HL-60 (cell line): ENCODE data around the gene USP47.

Experiments used
- DNase-seq, 2 experiments: peaks; one replicate each; pipeline ENCODE4 v3.0.0-alpha.2; 2010 to 2020; ENCODE audit warnings: low read depth in 1 of 2, low spot score in 1 of 2
- H3K27ac ChIP-seq: fragments of 250-450 bp; sonication (Bioruptor Pico); replicated peaks from 2 replicates; pipeline ENCODE4 v1.5.1; 2020; ENCODE audit warnings: mild to moderate bottlenecking, moderate library complexity
- H3K27me3 ChIP-seq: fragments of 250-450 bp; sonication (Bioruptor Pico); 2 replicates; pipeline ENCODE4 v1.5.1; 2021; ENCODE audit warnings: mild to moderate bottlenecking, moderate library complexity; ENCODE audit not compliant: insufficient read depth, poor library complexity, severe bottlenecking
- H3K4me3 ChIP-seq: replicated peaks from 2 replicates; pipeline ENCODE4 v1.5.1; 2011; ENCODE audit warnings: mild to moderate bottlenecking, control low read depth, low read length; ENCODE audit not compliant: insufficient read depth
- GABPA ChIP-seq: IDR thresholded peaks from 2 replicates; pipeline ENCODE4 v1.6.1; 2012; ENCODE audit warnings: low read depth
- POLR2AphosphoS5 ChIP-seq: IDR thresholded peaks from 2 replicates; pipeline ENCODE4 v1.6.1; 2012; ENCODE audit warnings: low read depth
- SPI1 ChIP-seq: IDR thresholded peaks from 2 replicates; pipeline ENCODE4 v1.6.1; 2012; ENCODE audit warnings: low read depth, mild to moderate bottlenecking, borderline replicate concordance
- TF ChIP-seq, protein P1 (sequence below): IDR thresholded peaks from 2 replicates; pipeline ENCODE4 v1.6.1; 2012; ENCODE audit warnings: low read depth; ENCODE audit not compliant: insufficient replicate concordance
- TF ChIP-seq, protein P2 (sequence below): IDR thresholded peaks from one replicate; pipeline ENCODE4 v1.5.1; 2011; ENCODE audit warnings: low read length, control low read depth, inconsistent platforms; ENCODE audit not compliant: insufficient read depth

The USP47 gene

DNA sequence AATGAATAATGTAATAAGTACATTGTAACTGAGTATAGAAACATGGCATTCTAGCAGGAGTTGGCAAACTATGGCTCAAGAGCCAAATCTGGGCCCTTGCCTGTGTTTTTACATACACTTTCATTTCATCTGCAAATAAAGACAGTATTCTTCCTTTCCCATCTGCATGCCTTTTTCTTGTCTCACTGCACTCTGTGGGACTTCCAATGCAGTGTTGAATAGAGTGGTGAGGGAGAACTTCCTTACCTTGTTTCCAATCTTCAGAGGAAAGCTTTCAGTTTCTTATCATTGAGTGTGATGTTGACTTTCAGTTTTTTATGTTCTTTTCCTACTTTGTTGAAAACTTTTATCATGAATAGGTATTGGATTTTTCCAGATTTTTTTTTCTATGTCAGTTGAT lies 82.1 kb downstream of the USP47 start:
- no peak for DNase-seq
- TF ChIP-seq POLR2AphosphoS5 (no peak), SPI1 (no peak), GABPA (no peak)
- TF ChIP-seq, protein P1, sequence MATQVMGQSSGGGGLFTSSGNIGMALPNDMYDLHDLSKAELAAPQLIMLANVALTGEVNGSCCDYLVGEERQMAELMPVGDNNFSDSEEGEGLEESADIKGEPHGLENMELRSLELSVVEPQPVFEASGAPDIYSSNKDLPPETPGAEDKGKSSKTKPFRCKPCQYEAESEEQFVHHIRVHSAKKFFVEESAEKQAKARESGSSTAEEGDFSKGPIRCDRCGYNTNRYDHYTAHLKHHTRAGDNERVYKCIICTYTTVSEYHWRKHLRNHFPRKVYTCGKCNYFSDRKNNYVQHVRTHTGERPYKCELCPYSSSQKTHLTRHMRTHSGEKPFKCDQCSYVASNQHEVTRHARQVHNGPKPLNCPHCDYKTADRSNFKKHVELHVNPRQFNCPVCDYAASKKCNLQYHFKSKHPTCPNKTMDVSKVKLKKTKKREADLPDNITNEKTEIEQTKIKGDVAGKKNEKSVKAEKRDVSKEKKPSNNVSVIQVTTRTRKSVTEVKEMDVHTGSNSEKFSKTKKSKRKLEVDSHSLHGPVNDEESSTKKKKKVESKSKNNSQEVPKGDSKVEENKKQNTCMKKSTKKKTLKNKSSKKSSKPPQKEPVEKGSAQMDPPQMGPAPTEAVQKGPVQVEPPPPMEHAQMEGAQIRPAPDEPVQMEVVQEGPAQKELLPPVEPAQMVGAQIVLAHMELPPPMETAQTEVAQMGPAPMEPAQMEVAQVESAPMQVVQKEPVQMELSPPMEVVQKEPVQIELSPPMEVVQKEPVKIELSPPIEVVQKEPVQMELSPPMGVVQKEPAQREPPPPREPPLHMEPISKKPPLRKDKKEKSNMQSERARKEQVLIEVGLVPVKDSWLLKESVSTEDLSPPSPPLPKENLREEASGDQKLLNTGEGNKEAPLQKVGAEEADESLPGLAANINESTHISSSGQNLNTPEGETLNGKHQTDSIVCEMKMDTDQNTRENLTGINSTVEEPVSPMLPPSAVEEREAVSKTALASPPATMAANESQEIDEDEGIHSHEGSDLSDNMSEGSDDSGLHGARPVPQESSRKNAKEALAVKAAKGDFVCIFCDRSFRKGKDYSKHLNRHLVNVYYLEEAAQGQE = no peak
- TF ChIP-seq, protein P2, sequence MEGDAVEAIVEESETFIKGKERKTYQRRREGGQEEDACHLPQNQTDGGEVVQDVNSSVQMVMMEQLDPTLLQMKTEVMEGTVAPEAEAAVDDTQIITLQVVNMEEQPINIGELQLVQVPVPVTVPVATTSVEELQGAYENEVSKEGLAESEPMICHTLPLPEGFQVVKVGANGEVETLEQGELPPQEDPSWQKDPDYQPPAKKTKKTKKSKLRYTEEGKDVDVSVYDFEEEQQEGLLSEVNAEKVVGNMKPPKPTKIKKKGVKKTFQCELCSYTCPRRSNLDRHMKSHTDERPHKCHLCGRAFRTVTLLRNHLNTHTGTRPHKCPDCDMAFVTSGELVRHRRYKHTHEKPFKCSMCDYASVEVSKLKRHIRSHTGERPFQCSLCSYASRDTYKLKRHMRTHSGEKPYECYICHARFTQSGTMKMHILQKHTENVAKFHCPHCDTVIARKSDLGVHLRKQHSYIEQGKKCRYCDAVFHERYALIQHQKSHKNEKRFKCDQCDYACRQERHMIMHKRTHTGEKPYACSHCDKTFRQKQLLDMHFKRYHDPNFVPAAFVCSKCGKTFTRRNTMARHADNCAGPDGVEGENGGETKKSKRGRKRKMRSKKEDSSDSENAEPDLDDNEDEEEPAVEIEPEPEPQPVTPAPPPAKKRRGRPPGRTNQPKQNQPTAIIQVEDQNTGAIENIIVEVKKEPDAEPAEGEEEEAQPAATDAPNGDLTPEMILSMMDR = no peak
- no peaks in the 10 kb centered on the region for H3K27me3 ChIP-seq
- no peak overlapping the region for H3K27ac ChIP-seq
- no peak overlapping the region for H3K4me3 ChIP-seq

GRCh38 chr11:11929920-11930319 lies 88.1 kb downstream of the USP47 start:
- no peak overlapping the region for H3K4me3 ChIP-seq
- H3K27me3 ChIP-seq = no peaks in the 10 kb centered on the region
- no peak for DNase-seq
- H3K27ac ChIP-seq = no peak overlapping the region
- TF ChIP-seq POLR2AphosphoS5 (no peak), SPI1 (no peak), GABPA (no peak)
- TF ChIP-seq, protein P1 = no peak
- TF ChIP-seq, protein P2 = no peak

- no peak overlapping the region for H3K4me3 ChIP-seq
- TF ChIP-seq, protein P1 = no peak
- TF ChIP-seq, protein P2 = peak; percentile 40
- peak in 1 of 2 experiments; percentile 30 for DNase-seq
- no peak overlapping the region for H3K27ac ChIP-seq
- no peaks in the 10 kb centered on the region for H3K27me3 ChIP-seq
Observed at GRCh38 chr11:11931461-11932055, 89.8 kb downstream of the USP47 start.
